Spleen (tissue), 11 donors: ENCODE measurements around the gene GET4. TPM values are rescaled to one million over a fixed set of nuclear protein-coding genes. Genes with fewer than 3 reads are reported as not detected.
"Not testable (repeated sequence)": the region's sequence is repeated elsewhere in the genome, so short reads cannot be mapped to it uniquely, and the experiment has no call there.

ENCODE experiments used
- DNase-seq: peaks from one replicate; pipeline ENCODE4 v3.0.0-alpha.2; 2020
- H3K27ac ChIP-seq, 8 donors: fragments of 200-600 bp; sonication (generic) in 7 of 8; 1 replicate in 4 of 8; 2 replicates in 4 of 8; pipeline versions ENCODE4 v1.5.0 to v1.8.0; 2016 to 2021; ENCODE audit warnings: inconsistent platforms in 4 of 8, mild to moderate bottlenecking in 4 of 8, moderate library complexity in 1 of 8
- H3K27me3 ChIP-seq, 7 donors: fragments of 200-600 bp; sonication (generic) in 6 of 7; replicated peaks in 1 of 7; 1 replicate in 4 of 7; 2 replicates in 3 of 7; pipeline versions ENCODE4 v1.5.0 to v1.8.0; 2016 to 2021; ENCODE audit warnings: inconsistent platforms in 3 of 7, mild to moderate bottlenecking in 1 of 7
- H3K36me3 ChIP-seq, 6 donors: fragments of 200-600 bp; sonication (generic) in 5 of 6; 1 replicate in 4 of 6; 2 replicates in 2 of 6; pipeline versions ENCODE4 v1.5.0 to v1.8.0; 2016 to 2021; ENCODE audit warnings: inconsistent platforms in 2 of 6
- H3K4me1 ChIP-seq, 6 donors: fragments of 200-600 bp; sonication (generic) in 5 of 6; 1 replicate in 3 of 6; 2 replicates in 3 of 6; pipeline versions ENCODE4 v1.5.0 to v1.8.0; 2016 to 2021; ENCODE audit warnings: inconsistent platforms in 3 of 6
- H3K4me3 ChIP-seq, 8 donors: fragments of 200-600 bp; sonication (generic) in 7 of 8; 1 replicate in 4 of 8; 2 replicates in 4 of 8; pipeline versions ENCODE4 v1.5.0 to v1.8.0; 2016 to 2021; ENCODE audit warnings: inconsistent platforms in 4 of 8, mild to moderate bottlenecking in 4 of 8, moderate library complexity in 2 of 8
- H3K9me3 ChIP-seq, 8 donors: fragments of 200-600 bp; sonication (generic) in 7 of 8; 1 replicate in 4 of 8; 2 replicates in 4 of 8; pipeline versions ENCODE4 v1.5.0 to v1.8.0; 2016 to 2021; ENCODE audit warnings: inconsistent platforms in 4 of 8
- CTCF ChIP-seq, 11 experiments: fragments of 200-600 bp in 7 of 11; fragments of 450-650 bp in 4 of 11; sonication (generic) in 4 of 11; IDR thresholded peaks in 8 of 11; conservative IDR thresholded peaks in 3 of 11; 1 replicate in 7 of 11; 2 replicates in 4 of 11; pipeline versions ENCODE4 v1.4.0 to v1.8.0; 2016 to 2021; ENCODE audit warnings: antibody characterized with exemption in 11 of 11, inconsistent platforms in 4 of 11, mild to moderate bottlenecking in 1 of 11
- POLR2A ChIP-seq, 3 donors: fragments of 450-650 bp; IDR thresholded peaks; one replicate each; pipeline ENCODE4 v1.5.1; 2017; ENCODE audit warnings: antibody characterized with exemption in 3 of 3, mild to moderate bottlenecking in 1 of 3
- POLR2AphosphoS5 ChIP-seq, 3 donors: sonication (generic); formaldehyde crosslinking; IDR thresholded peaks; one replicate each; pipeline ENCODE4 v1.5.1; 2017; ENCODE audit warnings: antibody characterized with exemption in 3 of 3
- WGBS, 5 donors: extraction: QIAGEN DNeasy Blood & Tissue Kit in 3 of 5; methylation state at CpG; one replicate each; pipeline versions ENCODE4 v1.1.5 to v1.1.7; 2013 to 2018; 5-methylcytosine and 5-hydroxymethylcytosine counted together
- intact Hi-C: fragments of 100-400 bp; cut with DNase I; formaldehyde crosslinking; loops from one replicate; pipeline ENCODE4 v1.15.0; 2023; ENCODE audit warnings: low total_unique reads
- polyA plus RNA-seq, 3 donors: library from polyadenylated mRNA; stranded (reverse); fragments of 200-250 nt; gene quantifications; one replicate each; pipeline ENCODE4 v1.2.1, GENCODE V29; 2013
- total RNA-seq, 7 donors: library from RNA; depleted of rRNA in 3 of 7; stranded (reverse); fragments of >200 nt in 3 of 7; fragmentation: NEBNext Ultra II Directional in 4 of 7; extraction: Animal tissue kit (Norgen Biotek cat#: 25700) in 4 of 7; gene quantifications; one replicate each; pipeline versions ENCODE4 v1.1.0 to v1.2.1, GENCODE V29; 2016 to 2021
- donor health status: healthy with polysubstance abuse.
- donor health status: DM: no; HTN: no; CAD: no; lungs with moderate emphysema.
- donor health status: DM: no; HTN: no; CAD: no.
- donor health status: Bipolar disorder and iron deficiency.
- donor health status: healthy.
- donor health status: DM: no; HTN: no; CAD: no.
- donor health status: DM: yes; HTN: yes; CAD: no.

GET4 gene
- total and polyA plus RNA-seq, 10 donors: 25.4 to 63.0 (median 36.1) TPM

- Histone ChIP-seq H3K4me3 (peak overlapping the region in 7 of 8 donors; percentile 24 to 57 (median 35)), H3K27me3 (peaks cover 0 to 12% (median 0%) of the 10 kb centered on the region in 7 donors), H3K4me1 (peaks cover 21 to 64% (median 29%) of the 10 kb centered on the region in 6 donors), H3K27ac (peak overlapping the region in 4 of 8 donors; percentile 24 to 63 (median 40)), H3K36me3 (peaks cover 0 to 19% (median 0%) of the 10 kb centered on the region in 6 donors)
- H3K9me3 ChIP-seq: not testable (repeated sequence)
- whole genome bisulfite sequencing, 5 donors: 22 to 64% (median 38%) methylated on average over 16 to 65 of the region's 73 CpGs
- peak; percentile 93 for DNase-seq
- TF ChIP-seq POLR2AphosphoS5 (IDR thresholded peaks at IDR 0.05) (peak; percentile 21 to 78 (median 35)), CTCF (IDR thresholded peaks at IDR 0.05 in 8 of 11, conservative IDR thresholded peaks at IDR 0.05 in 3 of 11) (peak; percentile 64 to 94 (median 87))
- intact Hi-C loops: loop anchor here (10.0 kb wide), 1 partner anchor 46 kb away; the partner anchor contains the start of gene ADAP1
Measured at GRCh38 chr7:908591-909357, 32.4 kb downstream of the GET4 start.

- no peak for TF ChIP-seq CTCF (IDR thresholded peaks at IDR 0.05 in 8 of 11, conservative IDR thresholded peaks at IDR 0.05 in 3 of 11)
- no peak for TF ChIP-seq POLR2A (IDR thresholded peaks at IDR 0.05)
- peak; percentile 58 to 79 (median 66) for TF ChIP-seq POLR2AphosphoS5 (IDR thresholded peaks at IDR 0.05)
- H3K27ac ChIP-seq: peak overlapping the region in 5 of 8 donors; percentile 44 to 71 (median 51)
- intact Hi-C loops: loop anchor here (10.0 kb wide), 1 partner anchor 45 kb away; the partner anchor contains the start of gene ADAP1
Measured at GRCh38 chr7:909358-910329, 33.3 kb downstream of the GET4 start.

GRCh38 chr7:910441-910861, 34.1 kb downstream of the GET4 start:
- H3K27me3 ChIP-seq: no peaks in the 10 kb centered on the region
- peaks cover 21 to 68% (median 29%) of the 10 kb centered on the region in 6 donors for H3K4me1 ChIP-seq
- peaks cover 0 to 14% (median 0%) of the 10 kb centered on the region in 6 donors for H3K36me3 ChIP-seq
- 64 to 76% (median 67%) methylated on average over 4 to 11 of the region's 11 CpGs for WGBS, 5 donors
- H3K9me3 ChIP-seq: no peaks in the 10 kb centered on the region
- DNase-seq: no peak
- peak overlapping the region in 4 of 8 donors; percentile 44 to 71 (median 56) for H3K27ac ChIP-seq
- intact Hi-C loops: no loop called here
- no peak for TF ChIP-seq POLR2A (IDR thresholded peaks at IDR 0.05)
- TF ChIP-seq POLR2AphosphoS5 (IDR thresholded peaks at IDR 0.05): no peak
- no peak for TF ChIP-seq CTCF (IDR thresholded peaks at IDR 0.05 in 8 of 11, conservative IDR thresholded peaks at IDR 0.05 in 3 of 11)
- H3K4me3 ChIP-seq: peak overlapping the region in 1 of 8 donors; percentile 57

More at GRCh38 chr7:909358-910329, 33.3 kb downstream of the GET4 start:
- 11 to 24% (median 20%) methylated on average over 33 to 56 of the region's 58 CpGs for WGBS, 5 donors
- peak; percentile 92 for DNase-seq
- peaks cover 21 to 66% (median 29%) of the 10 kb centered on the region in 6 donors for H3K4me1 ChIP-seq
- peak overlapping the region; percentile 17 to 57 (median 34) for H3K4me3 ChIP-seq
- H3K27me3 ChIP-seq: peaks cover 0 to 3% (median 0%) of the 10 kb centered on the region in 7 donors
- H3K36me3 ChIP-seq: peaks cover 0 to 11% (median 0%) of the 10 kb centered on the region in 6 donors
- H3K9me3 ChIP-seq: no peaks in the 10 kb centered on the region
